GM12878 (cell line): ENCODE data around the gene INSIG1. TPM values are rescaled to one million over a fixed set of nuclear protein-coding genes. Genes with fewer than 3 reads are reported as not detected.

Experiments used
- ATAC-seq: fragments of 200-7000 bp; cut with Tn5 transposase; 3 replicates; pipeline ENCODE4 v1.9.1; 2020; ENCODE audit warnings: mild to moderate bottlenecking, moderate library complexity
- BruUV-seq: library from RNA; stranded (reverse); fragments of 400-500 nt; replicated peaks from 2 replicates; lab custom pipeline; 2021; lab: Mats Ljungman, UMichigan
- CTCF ChIA-PET: fragments of 300-600 bp; sonication (Branson Sonifier 250); formaldehyde crosslinking; extraction: SDS; loops from one replicate; lab custom pipeline; 2021; ENCODE audit warnings: inconsistent platforms; lab: Yijun Ruan, JAX
- POLR2A ChIA-PET: fragments of 350-600 bp; formaldehyde crosslinking; extraction: SDS; loops from one replicate; lab custom pipeline; 2021; ENCODE audit warnings: inconsistent platforms; lab: Charles Lee
- RAD21 ChIA-PET: fragments of 300-600 bp; sonication (Branson Sonifier 250); formaldehyde crosslinking; loops from one replicate; lab custom pipeline; 2023; ENCODE audit warnings: antibody characterized with exemption; ENCODE audit not compliant: unreplicated experiment; lab: Charles Lee
- SMC1A ChIA-PET: fragments of 300-600 bp; sonication (Branson Sonifier 250); formaldehyde crosslinking; loops from one replicate; lab custom pipeline; 2023; ENCODE audit not compliant: unreplicated experiment, uncharacterized antibody; lab: Charles Lee
- DNase-seq: peaks from one replicate; pipeline ENCODE4 v3.0.0-alpha.2; 2011; ENCODE audit warnings: low read depth, low spot score
- FAIRE-seq: peaks from 3 replicates; lab custom pipeline; 2011; peaks lifted over from hg19 to GRCh38; lab: Jason Lieb, UNC
- H2AFZ ChIP-seq: 2 replicates; pipeline ENCODE4 v1.6.0; 2011; ENCODE audit warnings: low read depth, low read length, control low read depth; ENCODE audit not compliant: control insufficient read depth
- H3K27ac ChIP-seq: 2 replicates; pipeline ENCODE4 v1.5.1; 2011; ENCODE audit warnings: control low read depth; ENCODE audit not compliant: control insufficient read depth, insufficient read depth
- H3K27me3 ChIP-seq, 2 experiments: replicated peaks in 1 of 2; 2 replicates each; pipeline versions ENCODE4 v1.6.0 to v1.6.1; 2011; ENCODE audit warnings: low read length in 1 of 2; ENCODE audit not compliant: control insufficient read depth in 2 of 2, insufficient read depth in 2 of 2
- H3K36me3 ChIP-seq, 2 experiments: 2 replicates each; pipeline ENCODE4 v1.5.1; 2011; ENCODE audit warnings: low read length in 1 of 2; ENCODE audit not compliant: control insufficient read depth in 2 of 2, insufficient read depth in 2 of 2
- H3K4me1 ChIP-seq: 2 replicates; pipeline ENCODE4 v1.6.1; 2011; ENCODE audit warnings: mild to moderate bottlenecking, low read length, moderate library complexity, mixed read lengths; ENCODE audit not compliant: control insufficient read depth, insufficient read depth
- H3K4me2 ChIP-seq: 2 replicates; pipeline ENCODE4 v1.6.0; 2011; ENCODE audit warnings: control low read depth; ENCODE audit not compliant: control insufficient read depth, insufficient read depth
- H3K4me3 ChIP-seq: fragments of 200-600 bp; sonication (generic); 2 replicates; pipeline ENCODE4 v1.5.1; 2016
- H3K79me2 ChIP-seq: 2 replicates; pipeline ENCODE4 v1.6.0; 2011; ENCODE audit warnings: low read length; ENCODE audit not compliant: control insufficient read depth, insufficient read depth
- H3K9ac ChIP-seq: 2 replicates; pipeline ENCODE4 v1.8.0; 2011; ENCODE audit warnings: low read length, control low read depth, mixed read lengths; ENCODE audit not compliant: control insufficient read depth, insufficient read depth
- H3K9me3 ChIP-seq: replicated peaks from 3 replicates; pipeline ENCODE4 v1.5.1; 2011; ENCODE audit warnings: mild to moderate bottlenecking, low read length; ENCODE audit not compliant: control insufficient read depth, insufficient read depth
- H4K20me1 ChIP-seq: 2 replicates; pipeline ENCODE4 v1.6.0; 2011; ENCODE audit not compliant: control insufficient read depth, insufficient read depth
- CHD1 ChIP-seq: IDR thresholded peaks from 2 replicates; pipeline ENCODE4 v1.6.1; 2012; ENCODE audit warnings: low read depth, low read length, improper control_type of control experiment
- CREM ChIP-seq: IDR thresholded peaks from 2 replicates; pipeline ENCODE4 v1.6.1; 2014; ENCODE audit warnings: antibody characterized with exemption, low read depth
- JUND ChIP-seq: IDR thresholded peaks from 2 replicates; pipeline ENCODE4 v1.6.1; 2012; ENCODE audit warnings: low read depth, mild to moderate bottlenecking, low read length, improper control_type of control experiment, moderate library complexity
- MEF2A ChIP-seq: IDR thresholded peaks from 2 replicates; pipeline ENCODE4 v1.6.1; 2011; ENCODE audit warnings: low read depth, mild to moderate bottlenecking, low read length, moderate library complexity; ENCODE audit not compliant: insufficient read depth
- SRF ChIP-seq, 2 experiments: IDR thresholded peaks; 2 replicates each; pipeline ENCODE4 v1.6.1; 2011; ENCODE audit warnings: low read depth in 2 of 2, low read length in 2 of 2, mild to moderate bottlenecking in 1 of 2, moderate library complexity in 1 of 2
- ZZZ3 ChIP-seq: IDR thresholded peaks from 2 replicates; pipeline ENCODE4 v1.6.1; 2011; ENCODE audit warnings: low read depth; ENCODE audit not compliant: control insufficient read depth, insufficient read length
- WGBS: methylation state at CpG from one replicate; pipeline ENCODE4 v1.1.6; 2016; ENCODE audit warnings: low lambda C conversion rate; ENCODE audit not compliant: insufficient replicate concordance, insufficient coverage; ENCODE audit errors: missing lambda C conversion rate; 5-methylcytosine and 5-hydroxymethylcytosine counted together
- in situ Hi-C: fragments of 300-500 bp; cut with MboI; formaldehyde crosslinking; loops from 9 replicates; pipeline ENCODE4 v1.14.3; 2018; ENCODE audit warnings: mixed read lengths
- intact Hi-C: fragments of 100-400 bp; cut with micrococcal nuclease; formaldehyde crosslinking; loops from one replicate; pipeline ENCODE4 v1.14.2; 2022; ENCODE audit not compliant: unreplicated experiment
- polyA plus RNA-seq, 11 experiments: library from polyadenylated mRNA; depleted of rRNA in 4 of 11; unstranded in 6 of 11; stranded (reverse) in 5 of 11; fragments of >200 nt; fragmentation: Nextera tagmentation in 4 of 11; fragmentation: Illumina TruSeq in 1 of 11; extraction: Ambion mirVana in 4 of 11; extraction: Trizol in 1 of 11; gene quantifications; 1 replicate in 1 of 11; 2 replicates in 10 of 11; pipeline versions ENCODE4 v1.2.1 to v1.2.3, GENCODE V29; 2011 to 2016; ENCODE audit warnings: inconsistent platforms in 2 of 11, missing spikeins in 2 of 11, low read depth in 1 of 11
- total RNA-seq, 4 experiments: library from RNA; depleted of rRNA in 3 of 4; stranded (reverse); fragments of >200 nt in 3 of 4; fragmentation: Illumina TruSeq in 1 of 4; extraction: Trizol in 1 of 4; gene quantifications; 2 replicates each; pipeline versions ENCODE4 v1.2.1 to v1.2.3, GENCODE V29; 2013 to 2021
- TF ChIP-seq, protein P1 (sequence below): IDR thresholded peaks from 2 replicates; pipeline ENCODE4 v1.6.1; 2012; ENCODE audit warnings: mild to moderate bottlenecking, low read depth, low read length
- TF ChIP-seq, protein P2 (sequence below): IDR thresholded peaks from 2 replicates; pipeline ENCODE4 v1.6.1; 2011; ENCODE audit warnings: borderline replicate concordance, low read depth, mild to moderate bottlenecking, moderate library complexity, low read length; ENCODE audit not compliant: insufficient read depth, poor library complexity, severe bottlenecking

Gene INSIG1
- total and polyA plus RNA-seq, 10 of the 15 experiments (the other 5 are each of a cell fraction or from before 2014, with no cell fraction given): 29.6 to 168 (median 91.1) TPM

DNA sequence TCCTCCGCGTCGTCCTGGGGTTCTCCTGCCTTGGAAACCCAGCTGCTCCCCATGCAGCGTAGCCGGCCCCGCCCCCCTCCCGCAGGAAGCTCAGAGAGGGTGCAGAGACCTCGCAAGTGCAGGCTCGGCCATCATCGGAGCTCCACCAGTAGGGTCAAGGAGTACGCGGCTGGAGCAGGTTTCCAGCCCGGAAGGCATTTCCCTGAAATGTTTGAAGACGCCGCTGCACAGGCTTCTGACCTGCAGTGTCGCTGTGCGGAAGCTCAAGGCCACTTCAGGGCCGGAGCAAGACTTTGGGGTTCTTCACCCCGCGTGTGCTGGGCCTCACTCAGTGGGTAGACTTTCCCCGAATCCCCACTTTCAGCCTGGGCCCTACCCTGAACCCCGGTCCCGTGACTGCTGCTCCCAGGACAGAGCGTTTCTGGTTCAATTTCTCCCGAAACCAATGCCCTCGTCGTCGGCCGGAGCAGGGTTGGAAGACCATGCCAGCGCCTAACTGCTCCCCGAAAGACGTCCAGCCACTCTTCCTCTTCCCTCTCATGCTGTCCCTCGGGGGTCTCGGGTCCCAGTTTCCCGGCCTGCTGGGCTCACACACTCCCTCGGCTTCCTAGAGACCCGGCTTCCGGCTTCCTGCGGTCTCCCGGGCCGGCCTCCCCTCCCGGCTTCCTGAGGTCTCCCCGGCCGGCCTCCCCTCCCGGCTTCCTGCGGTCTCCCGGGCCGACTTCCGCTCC is 52.1 kb downstream of the INSIG1 start (continued):
- TF ChIP-seq, protein P1, sequence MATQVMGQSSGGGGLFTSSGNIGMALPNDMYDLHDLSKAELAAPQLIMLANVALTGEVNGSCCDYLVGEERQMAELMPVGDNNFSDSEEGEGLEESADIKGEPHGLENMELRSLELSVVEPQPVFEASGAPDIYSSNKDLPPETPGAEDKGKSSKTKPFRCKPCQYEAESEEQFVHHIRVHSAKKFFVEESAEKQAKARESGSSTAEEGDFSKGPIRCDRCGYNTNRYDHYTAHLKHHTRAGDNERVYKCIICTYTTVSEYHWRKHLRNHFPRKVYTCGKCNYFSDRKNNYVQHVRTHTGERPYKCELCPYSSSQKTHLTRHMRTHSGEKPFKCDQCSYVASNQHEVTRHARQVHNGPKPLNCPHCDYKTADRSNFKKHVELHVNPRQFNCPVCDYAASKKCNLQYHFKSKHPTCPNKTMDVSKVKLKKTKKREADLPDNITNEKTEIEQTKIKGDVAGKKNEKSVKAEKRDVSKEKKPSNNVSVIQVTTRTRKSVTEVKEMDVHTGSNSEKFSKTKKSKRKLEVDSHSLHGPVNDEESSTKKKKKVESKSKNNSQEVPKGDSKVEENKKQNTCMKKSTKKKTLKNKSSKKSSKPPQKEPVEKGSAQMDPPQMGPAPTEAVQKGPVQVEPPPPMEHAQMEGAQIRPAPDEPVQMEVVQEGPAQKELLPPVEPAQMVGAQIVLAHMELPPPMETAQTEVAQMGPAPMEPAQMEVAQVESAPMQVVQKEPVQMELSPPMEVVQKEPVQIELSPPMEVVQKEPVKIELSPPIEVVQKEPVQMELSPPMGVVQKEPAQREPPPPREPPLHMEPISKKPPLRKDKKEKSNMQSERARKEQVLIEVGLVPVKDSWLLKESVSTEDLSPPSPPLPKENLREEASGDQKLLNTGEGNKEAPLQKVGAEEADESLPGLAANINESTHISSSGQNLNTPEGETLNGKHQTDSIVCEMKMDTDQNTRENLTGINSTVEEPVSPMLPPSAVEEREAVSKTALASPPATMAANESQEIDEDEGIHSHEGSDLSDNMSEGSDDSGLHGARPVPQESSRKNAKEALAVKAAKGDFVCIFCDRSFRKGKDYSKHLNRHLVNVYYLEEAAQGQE: no peak

DNA sequence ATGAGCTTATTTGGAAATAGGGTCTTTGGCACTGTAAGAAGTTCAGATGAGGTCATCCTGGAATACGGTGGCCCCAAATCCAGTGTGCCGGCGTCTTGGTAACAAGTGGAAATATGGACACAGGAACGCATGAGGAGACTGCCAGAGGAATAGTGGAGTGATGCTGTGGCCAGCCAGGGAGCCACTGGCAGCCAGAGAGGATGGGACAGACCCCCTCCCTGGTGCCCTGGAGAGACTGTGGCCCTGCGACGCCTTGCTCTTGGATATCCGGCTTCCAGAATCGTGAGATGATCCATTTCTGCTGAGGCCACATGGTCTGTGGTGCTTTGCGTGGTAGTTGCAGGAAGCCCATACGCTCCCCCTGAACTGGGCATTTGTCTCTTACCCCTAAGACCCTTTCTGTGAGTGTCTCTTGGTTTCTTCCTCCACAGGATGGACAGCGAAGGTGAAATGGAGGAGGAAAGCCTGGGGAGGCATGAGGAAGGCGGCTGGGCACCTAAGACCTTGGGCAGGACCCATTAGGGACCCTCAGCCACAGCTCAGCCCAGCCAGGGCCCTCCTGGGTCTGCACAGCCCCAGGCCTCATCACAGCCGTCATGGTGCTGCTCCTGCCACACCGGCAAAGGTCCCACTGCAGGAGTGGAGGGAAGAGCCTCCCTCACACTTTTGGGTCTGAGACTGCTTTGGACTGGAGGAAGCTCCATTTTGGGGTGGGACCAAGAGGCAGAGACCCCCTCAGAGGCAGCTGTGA is 53.6 kb downstream of the INSIG1 start:
- H4K20me1 ChIP-seq: no peaks in the 10 kb centered on the region
- H2AFZ ChIP-seq: no peak overlapping the region
- POLR2A ChIA-PET: no interaction called here
- TF ChIP-seq CREM (no peak), MEF2A (no peak), JUND (no peak), ZZZ3 (no peak), CHD1 (no peak), SRF (IDR thresholded peaks at IDR 0.05; ENCODE audit: low read depth in 2 of 2, low read length in 2 of 2) (no peak)
- TF ChIP-seq, protein P2, sequence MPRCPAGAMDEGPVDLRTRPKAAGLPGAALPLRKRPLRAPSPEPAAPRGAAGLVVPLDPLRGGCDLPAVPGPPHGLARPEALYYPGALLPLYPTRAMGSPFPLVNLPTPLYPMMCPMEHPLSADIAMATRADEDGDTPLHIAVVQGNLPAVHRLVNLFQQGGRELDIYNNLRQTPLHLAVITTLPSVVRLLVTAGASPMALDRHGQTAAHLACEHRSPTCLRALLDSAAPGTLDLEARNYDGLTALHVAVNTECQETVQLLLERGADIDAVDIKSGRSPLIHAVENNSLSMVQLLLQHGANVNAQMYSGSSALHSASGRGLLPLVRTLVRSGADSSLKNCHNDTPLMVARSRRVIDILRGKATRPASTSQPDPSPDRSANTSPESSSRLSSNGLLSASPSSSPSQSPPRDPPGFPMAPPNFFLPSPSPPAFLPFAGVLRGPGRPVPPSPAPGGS: no peak
- TF ChIP-seq, all 136 proteins: peak for 0
- no peaks in the 10 kb centered on the region for H3K79me2 ChIP-seq
- CTCF ChIA-PET: interaction anchor here (1.2 kb wide), 1 partner anchor 423 kb away, joined by 3 read pairs; no protein-coding TSS in a partner anchor
- no peak overlapping the region for H3K4me2 ChIP-seq
- no peaks in the 10 kb centered on the region for H3K9me3 ChIP-seq
- in situ Hi-C loops: no loop called here
- no peak overlapping the region for H3K27ac ChIP-seq
- intact Hi-C loops: no loop called here
- no peaks in the 10 kb centered on the region for H3K27me3 ChIP-seq
- H3K36me3 ChIP-seq: no peaks in the 10 kb centered on the region
- RAD21 ChIA-PET: no interaction called here
- DNase-seq (no peak), ATAC-seq (no peak), FAIRE-seq (no peak)
- no peaks in the 10 kb centered on the region for H3K4me1 ChIP-seq
- SMC1A ChIA-PET: no interaction called here
- H3K4me3 ChIP-seq: no peak overlapping the region
- WGBS: 60% methylated on average over 13 of the region's 14 CpGs
- BruUV-seq: no TSS peak
- H3K9ac ChIP-seq: no peak overlapping the region
